Stimulated activated CD8-positive, alpha-beta memory T cell treated with anti-CD3 and anti-CD28 coated beads, Interleukin-7, amount 100 ng/mL, for 24 hours (primary cell): ENCODE results near the gene FBLN2.

Experiments
- DNase-seq: peaks from one replicate; pipeline ENCODE4 v3.0.0-alpha.2; 2020; ENCODE audit warnings: low read depth

FBLN2 gene

DNA sequence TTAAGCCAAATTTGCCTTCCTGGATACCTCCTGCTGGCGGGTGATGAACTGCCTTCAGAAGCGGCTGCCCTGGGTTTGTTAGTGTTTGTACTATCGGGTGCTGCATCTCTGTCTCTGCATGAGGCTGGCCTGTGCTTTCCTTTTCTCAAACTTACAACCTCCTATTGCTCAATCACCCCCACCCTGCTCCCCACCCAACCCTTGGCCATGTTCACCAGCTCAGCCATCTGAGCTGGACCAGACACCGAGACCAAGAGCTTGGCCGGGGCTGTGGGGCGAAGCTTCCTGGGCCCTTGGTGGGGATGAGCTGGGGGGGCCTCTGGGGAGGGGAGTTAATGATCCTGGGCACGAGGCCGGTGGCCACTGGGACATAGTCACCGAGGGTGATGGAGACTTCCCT, 16.8 kb upstream of the FBLN2 start:
- DNase-seq: no peak

DNA sequence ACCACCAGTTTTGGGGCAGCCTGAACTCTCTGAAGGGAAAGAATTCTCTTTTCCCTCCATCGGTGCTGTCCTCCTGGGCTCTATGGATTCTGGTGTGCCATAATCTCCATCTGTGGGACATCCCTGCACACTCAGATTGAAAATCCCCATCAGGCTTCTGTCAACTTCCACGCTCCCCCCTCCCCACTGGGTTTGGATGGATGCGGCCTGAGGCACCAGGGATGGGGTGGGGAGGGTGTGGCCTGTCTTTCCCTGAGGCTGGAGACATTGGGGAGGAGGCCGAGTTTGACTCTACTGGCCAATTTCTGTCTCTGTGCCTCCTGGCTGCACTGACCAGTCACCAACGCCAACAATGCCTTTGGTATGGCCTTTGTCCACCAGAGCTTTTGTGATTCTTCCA, 16.3 kb upstream of the FBLN2 start:
- no peak for DNase-seq

DNA sequence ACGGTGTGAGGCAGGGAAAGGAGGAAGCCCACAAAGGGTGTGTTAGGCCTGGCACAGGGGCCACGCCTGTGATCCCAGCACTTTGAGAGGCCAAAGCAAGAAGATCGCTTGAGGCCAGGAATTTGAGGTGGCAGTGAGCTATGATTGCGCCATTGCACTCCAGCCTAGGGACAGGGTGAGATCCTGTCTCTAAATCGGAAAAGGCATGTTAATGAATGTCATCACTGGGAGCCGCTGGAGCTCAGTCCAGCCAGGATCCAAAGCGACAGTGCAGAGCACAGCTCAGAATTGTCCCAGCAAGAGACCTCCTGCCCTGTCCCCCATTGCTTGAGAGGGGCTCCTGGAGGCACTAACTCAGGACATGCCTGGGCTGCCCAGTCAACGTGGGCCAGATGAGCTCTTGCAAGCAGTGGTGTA, 15.0 kb upstream of the FBLN2 start:
- no peak for DNase-seq

DNA sequence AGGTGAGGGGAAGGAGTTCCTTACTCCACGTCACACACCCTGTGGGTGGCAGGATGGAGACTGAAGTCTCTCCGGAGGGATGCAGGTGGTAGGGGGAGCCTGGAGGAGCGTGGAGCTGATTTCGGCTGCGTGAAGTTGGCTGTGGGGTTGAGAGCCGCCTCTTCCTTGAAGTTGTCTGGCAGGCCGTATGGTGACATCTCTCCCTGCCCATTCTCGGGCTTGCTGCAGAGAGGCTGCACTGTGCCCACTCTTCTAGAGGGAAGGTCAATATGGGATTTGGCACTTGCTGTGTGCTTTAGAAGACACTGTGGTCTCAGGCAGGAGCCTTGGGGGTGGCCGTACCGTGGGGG, 13.4 kb upstream of the FBLN2 start:
- DNase-seq: no peak

DNA sequence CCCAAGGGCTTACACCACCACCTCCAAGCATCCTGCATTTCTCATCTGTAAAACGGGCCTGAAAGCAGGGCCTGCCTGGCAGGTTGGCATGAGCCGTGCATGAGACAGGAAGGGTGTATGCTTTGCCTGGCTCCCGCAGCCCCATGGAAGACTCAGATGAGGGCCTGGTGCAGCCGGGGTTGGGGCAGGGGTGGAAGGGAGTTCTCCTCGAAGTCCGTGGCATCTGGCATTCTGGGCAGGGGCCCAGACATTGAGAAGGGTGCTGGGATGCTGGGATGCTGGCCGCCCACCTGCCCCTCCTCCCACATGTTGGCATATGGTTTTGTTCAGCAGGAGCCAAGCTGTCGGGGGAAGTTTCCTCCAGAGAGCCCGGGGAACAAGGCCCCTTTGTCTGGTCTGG, 13.0 kb upstream of the FBLN2 start:
- DNase-seq: no peak

DNA sequence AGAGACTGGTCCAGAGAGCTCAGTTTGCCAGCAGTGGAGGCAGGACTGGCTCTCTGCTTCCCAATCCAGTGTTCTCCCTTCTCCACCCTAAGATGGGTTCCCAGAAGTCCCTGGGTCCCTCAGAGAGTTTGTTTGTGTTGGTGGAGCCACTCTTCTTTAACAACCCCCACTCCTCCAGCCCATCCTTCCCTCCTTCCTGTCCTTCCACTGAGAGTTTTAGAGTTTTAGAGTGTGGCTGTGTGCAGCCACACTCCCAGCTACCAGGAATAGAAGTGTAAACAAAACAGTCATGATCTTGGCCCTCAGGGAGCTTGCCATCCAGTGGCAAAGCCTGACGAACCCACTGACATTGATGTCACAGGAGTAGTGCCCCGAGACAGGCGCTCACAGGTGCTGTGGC, 12.5 kb upstream of the FBLN2 start:
- no peak for DNase-seq

DNA sequence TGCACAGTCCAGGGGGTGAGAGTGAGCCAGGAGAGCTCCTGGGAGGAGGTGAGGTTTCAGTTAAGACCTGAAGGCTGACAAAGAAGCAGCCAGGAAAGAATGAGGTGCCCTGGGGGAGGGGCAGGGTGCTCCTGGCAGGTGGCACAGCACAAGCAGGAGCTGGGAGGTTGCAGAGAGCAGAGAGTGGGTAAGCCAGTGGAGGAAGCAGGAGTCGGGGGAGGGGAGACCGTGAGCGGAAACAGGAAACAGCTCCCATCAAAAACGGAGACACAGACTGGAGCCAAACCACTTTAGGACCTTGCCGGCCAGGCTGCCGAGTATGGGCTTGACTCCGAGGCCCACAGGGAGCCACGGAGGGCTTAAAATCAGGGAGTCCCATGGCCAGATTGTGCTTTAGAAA, 12.1 kb upstream of the FBLN2 start:
- DNase-seq: no peak

DNA sequence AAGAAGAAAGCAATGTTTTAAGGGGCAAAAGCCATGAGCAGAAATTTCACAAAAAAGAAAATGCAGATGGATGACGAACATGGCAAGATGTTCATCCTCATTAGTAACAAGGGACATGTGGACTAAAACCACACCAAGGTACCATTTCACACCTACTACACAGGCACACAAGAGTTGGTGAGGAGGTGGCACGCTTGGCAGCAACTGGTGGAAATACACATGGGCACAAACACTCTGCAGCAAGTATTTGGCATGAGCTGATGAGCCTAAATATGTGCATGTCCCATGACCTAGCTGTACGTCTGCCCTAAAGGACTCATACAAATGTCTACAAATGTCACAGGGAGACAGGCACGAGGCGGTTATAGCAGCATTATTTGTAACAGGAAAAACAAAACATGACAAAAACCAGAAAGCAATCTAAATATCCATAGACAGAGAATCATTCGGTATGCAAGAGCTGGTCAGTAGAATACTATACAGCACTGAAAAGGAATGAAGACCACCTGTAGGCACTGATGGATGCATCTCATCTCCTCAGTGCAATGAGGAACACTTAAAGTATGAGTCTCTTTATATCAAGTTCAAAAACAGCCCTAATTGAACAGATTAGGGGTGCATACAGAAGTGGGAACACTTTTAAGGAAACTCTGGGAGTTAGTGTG, 11.5 kb upstream of the FBLN2 start:
- no peak for DNase-seq

DNA sequence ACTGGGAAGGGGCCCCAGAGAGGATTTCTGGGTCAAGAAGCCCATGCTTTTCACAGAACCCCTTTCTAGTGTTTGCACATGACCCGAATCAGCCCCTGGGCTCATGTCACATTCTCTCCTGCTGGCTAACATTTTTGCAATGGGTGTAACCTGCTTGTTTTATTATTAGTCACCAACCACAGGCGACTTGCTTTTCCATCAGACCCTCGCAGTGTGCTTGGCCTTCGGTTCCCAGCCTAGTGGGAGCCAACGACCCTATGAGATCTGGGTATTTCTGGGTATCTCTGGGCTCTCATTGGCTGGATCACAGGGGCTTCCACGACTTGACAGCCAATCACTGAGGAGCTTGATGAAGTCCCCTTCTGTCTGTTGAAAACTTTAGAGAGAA, 11.0 kb upstream of the FBLN2 start:
- DNase-seq: no peak

DNA sequence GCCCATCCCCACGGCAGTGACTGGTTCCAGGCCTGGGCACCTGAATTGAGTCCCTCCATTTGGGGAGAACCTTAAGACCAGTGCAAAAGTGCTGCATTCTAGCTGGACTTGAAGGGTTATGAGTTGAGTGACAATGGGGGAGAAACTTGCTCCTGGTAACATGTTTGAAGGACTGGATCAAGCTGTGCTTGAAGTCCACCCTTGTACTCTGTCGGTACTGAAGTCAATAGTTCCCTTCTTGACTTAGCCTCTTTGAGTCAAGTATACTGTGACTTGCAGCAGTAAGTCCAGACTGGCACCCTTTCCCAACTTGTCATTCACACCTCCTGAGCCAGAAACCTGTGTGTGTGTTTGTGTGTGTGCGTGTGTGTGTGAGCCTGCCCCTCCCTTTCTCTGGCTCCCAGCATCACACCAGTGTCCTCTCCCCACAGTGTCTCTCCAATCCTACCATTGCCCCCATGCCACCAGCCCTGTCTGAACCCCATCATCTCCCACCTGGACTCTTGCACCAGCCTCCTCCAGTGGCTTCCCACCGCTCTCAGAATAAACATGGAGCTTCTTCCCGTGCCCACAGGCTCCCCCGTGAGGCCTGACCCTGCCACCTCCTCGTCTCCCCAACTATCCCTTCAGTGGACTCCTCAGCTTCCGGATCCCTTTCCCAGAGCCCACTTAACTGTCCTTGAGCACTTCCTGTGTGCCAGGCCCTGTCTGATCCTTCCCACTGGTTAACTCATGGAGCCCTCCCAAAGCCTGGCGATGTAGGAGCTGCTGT, 10.2 kb upstream of the FBLN2 start:
- no peak for DNase-seq

DNA sequence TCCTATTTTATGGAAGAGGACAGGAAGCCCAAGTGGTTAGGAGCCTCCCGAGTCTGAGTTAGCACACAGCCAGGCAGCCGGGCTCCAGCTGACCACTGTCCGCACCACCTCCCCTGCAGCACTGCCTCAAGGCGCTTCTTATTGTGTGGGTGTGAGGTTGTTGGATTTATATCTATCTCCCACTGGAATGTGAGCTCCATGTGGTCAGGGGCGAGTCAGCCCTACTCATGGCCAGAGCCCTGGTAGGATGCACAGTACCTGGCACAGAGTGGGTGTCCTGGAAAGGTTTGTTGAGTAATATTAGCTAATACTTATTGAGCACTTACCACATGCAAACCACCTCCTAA, 9.7 kb upstream of the FBLN2 start:
- no peak for DNase-seq

DNA sequence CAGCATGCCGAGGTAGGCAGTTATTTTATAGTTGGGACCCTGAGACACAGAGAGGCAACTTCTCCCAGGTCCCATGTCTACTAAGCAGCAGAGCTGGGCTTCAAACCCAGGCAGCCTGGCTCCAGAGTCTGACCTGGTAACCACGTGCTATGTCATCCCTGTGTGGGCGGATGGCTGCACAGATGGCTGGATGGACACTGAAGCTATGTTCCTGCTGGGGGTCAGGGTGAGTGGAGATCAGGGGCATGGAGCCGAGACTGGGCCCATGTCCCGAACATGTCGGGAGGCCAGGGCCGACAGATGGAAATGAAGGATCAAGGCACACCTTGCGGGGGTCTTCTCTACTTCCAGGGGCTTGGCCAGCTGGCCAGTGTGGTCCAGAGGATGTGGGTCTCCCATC, 9.3 kb upstream of the FBLN2 start:
- DNase-seq: no peak

DNA sequence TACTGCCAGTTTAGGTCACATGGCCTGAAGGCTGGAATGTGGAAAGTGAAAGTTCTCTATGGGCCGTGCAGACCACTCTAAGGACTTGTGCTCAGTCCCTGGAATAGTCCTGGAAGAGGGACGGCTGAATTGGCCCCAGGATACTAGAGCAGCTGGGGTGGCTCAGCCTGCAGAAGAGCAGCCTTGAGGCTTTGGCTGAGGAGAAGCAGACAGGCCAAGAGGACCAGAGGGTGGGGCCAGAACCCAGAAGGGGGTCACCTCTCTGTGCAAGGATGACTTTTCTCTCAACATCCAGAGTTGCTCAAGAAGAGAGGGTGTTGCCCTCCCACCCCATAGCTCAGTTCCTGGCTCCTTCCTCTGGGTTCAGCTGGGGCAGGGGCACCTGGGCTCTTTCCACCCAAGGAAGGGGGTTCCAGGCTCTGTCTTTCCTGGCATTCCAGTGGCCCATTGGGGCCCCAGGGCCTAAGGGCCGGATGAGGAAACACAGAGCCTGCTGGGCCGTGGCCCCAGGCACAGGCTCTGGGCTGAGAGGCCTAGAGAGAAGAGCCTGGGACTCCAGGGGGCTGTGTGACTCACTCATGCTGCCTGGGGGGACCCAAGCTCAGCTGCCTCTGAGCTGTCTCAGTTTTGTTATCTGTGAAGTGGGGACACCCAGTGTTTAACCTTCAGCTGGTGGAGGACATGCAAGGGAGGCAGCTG, 8.5 kb upstream of the FBLN2 start:
- no peak for DNase-seq

DNA sequence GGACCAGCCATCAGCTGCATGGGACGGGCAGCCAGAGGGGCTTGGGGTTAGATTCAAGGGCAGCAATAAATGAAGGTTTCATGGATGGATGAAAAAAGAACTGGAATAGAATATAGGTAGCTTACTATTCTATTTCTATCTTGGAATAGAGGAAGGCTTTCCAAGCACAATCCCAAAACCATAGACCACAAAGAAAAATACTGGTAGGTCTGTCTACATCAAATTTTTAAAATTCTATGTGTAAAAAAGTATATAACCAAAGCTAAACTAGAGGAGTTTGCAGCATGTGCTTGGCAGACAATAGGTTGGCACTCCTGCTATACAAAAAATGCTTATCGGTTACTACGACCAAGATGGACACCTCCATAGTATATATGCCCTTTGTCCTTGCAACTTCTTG, 7.2 kb upstream of the FBLN2 start:
- DNase-seq: no peak

DNA sequence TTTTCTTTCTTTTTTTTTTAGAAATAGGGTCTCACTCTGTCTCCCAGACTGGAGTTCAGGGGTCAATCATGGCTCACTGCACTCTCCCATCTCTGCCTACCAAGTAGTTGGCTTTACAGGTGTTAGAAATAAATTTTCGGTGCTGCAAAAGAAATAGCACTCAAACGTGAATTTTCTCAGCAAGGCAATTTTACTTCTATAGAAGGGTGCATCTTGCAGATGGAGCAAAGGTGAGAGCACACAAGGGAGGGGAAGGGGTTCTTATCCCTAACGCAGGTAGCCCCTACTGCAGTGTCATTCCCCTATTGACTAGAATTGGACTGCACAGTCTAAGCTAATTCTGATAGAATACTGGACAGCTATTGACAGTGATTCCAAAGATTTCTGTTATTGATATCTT, 6.8 kb upstream of the FBLN2 start:
- DNase-seq: no peak

DNA sequence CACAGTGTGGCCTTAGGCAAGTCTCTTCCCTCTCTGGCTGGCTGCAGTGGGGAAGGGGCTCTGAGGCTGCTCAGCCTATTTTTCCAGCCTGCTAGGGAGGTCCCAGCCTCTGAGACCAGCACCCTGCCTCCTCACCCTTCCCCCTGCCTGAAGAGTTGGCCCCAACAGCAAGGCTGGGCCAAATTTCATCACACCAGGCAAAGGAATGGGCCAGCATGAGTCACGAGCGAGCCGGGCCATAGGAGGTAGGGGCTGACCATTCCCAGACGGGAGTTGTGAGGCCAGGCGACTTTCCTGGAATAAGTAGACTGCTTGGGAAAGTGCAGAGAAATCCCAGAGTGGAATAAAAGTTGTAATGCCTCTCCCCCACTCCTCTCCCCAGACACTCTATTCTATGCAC, 5.7 kb upstream of the FBLN2 start:
- no peak for DNase-seq

DNA sequence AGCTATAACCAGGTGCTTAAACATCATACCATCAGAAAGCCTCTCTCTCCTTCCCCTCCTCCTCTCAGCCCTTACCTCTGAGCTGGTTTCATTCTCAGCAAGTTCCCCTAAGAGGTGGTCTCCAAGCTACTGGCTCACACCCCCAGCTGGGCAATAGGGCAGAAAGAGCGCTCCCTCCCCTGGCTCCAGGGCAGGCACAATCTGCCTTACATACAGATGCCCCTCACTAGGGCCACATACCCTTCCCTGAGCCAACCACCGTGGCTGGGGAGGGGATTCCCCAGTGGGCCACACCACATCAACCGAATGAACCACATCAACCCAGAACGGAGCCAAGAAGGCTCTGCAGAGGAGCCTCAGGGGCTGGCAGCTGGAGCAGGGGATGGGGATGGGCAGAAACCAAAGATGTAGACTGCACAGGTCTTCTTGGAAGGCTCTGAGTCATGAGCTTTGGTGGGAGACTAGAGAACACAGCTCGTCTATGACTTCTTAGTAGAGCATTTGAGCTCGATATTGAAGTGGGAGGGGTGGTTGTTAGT, 4.6 kb upstream of the FBLN2 start:
- no peak for DNase-seq

DNA sequence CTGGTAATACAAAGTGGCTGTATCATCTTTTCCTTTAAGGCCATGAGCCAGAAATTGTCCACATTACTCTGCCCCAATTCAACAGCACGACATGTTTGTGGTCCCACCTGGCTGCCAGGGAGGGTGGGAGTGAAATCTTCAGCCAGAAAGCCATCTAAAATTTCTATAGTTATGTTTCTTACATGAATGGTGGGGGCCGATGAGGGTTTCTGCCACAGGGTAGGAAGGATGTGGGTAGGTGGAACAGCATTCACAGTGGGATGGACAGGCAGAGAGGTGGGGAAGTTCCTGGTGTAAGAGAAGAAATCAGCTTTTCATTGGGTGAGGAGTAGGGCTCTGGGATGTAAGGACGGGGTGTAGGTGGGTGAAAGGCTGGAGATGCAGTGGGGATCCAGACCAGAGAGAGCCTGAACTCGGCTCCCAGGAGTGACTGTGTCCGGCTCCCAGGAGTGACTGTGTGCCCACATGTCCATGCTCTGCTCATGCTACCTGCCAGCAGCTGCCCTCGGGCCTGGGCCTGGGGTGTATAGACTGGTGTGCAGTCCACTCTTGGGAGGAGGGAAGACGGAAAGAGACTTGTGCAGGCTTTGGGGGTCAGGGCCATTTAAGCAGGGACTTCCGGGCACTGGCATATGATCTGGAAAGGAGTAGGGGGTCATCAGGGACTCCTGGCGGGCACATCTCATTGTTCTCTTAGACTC, 3.8 kb upstream of the FBLN2 start:
- DNase-seq: no peak

DNA sequence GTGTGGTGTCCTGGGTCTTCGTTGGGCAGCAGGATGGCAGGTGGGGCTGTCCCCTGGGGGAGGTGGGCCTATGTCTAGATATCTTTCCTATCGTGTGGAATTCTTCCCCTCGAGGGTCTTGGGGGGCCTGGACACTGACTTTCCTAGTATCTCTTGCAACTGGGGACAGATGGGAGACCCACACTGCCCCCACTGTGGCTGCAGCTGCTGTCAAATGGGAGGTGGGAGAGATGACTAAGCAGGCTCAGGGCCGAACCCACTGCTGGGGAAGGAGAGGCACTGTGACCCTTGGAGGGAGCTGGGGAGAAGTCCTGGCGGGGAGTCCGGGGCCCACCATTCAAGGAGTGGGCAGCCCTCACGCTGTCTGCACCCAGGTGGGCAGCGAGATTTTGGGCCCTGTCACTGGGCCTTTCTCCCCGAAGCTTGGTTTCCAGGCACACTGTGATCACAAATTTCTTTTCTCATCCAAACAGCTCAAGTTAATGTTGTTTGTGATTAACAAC, 2.9 kb upstream of the FBLN2 start:
- no peak for DNase-seq

DNA sequence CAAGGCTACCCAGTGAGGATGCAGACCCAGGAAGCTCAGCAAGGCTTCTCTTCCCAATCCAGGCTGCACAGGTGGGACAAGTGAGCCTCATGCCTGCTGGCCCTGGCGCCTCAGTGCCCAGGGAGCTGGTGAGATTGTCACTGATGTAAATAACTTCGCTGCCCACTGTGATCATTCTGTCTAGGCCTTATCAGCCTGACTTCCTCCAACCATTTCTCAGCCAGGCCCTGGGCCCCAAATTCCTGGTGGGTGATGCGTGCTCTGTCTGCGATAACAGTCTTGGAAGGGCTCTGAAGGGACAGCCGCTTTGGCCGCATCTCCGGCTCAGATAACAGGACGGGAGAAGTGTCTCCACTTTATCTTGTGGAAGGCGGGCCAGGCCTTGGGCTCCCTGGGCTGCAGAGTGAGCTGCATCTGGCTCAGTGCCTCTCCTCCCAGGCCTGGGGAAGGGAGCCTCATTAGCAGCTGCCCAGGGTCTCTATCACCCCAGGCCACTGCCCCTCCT, 2.2 kb upstream of the FBLN2 start:
- DNase-seq: no peak

DNA sequence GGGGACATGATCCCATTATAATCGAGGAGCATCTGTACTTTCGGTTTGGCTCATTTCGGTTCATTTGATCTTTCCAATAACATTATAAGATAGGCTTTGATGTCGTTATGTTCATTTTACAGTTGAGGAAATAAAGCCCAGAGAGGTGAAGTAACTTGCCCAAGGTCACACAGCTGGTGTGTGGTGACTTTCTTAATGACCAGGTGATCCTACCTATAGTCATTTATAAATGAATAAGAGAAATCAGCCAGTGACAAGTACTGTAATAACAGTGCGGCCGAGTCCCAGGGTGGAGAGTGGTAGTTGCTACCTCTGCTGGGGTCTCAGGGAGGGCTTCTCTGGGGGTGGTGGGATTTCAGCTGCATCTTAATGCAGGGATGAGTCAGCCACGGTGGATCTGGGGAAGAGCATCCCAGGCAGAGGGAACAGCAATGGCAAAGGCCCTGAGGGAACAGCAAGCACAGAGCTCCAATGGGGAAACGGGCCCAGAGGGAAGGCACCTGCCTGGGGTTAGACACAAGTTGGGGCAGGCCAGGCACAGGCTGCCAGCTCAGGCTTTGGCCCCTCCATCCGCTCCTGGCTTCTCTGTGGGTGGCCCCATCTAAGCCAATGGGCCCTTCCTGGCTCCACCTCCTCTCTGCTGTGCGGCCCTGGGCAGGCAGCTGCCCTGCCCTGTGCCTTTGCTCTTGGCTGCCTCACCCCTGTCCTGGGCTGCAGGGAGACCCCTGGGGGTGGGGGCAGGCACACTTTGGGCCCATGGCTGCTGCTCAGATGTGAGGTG, 1.1 kb upstream of the FBLN2 start:
- no peak for DNase-seq
